ENCODE measurements around the gene BRME1. TPM values are rescaled to one million over a fixed set of nuclear protein-coding genes. Genes with fewer than 3 reads are reported as not detected.

Gene BRME1
- total and polyA plus RNA-seq, 2 donors from 2014 or later, result 1.5 to 1.8 TPM

DNA sequence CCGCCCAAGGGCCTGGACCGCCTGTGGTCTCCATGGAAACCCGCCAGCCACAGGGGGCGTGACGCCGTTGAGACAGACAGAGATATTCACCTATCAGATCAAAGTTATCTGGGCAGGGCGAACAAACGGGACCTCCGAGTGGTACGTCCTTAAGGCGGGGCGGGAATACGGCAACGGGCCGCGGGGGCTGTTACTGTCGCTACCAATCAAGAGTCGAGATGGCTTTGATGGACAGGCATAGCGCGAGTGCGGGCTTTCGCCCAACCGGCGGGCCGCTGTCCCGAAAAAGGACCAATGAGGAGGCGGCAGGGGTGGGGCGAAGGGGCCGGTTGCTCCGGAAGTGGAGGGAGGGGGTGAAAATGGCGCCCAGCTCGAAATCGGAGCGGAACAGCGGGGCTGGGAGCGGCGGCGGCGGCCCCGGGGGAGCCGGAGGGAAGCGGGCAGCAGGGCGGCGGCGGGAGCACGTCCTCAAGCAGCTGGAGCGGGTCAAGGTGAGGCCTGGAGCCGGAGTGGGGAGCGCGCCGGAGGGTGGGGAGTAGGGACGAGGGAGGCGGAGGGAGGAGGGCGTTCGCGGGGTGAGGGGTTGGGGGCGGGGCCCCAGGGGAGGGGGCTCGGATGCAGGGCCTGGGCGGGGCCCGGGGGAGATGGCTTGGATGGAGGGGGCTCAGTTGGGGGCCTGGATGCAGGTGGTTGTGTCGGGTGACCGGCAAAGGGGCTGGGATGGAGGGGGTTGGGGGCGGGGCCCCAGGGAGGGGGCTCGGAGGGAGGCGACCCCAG lies 46.4 kb upstream of the BRME1 start, which contains the start of gene DCAF15:
Gene DCAF15 (plus strand): TSS at position 356 of the 777 bp plus-strand sequence. CDS start 4 bp downstream, at position 360.
- peak within 1 kb of the TSS; percentile 70 to 77 (median 75) for H3K4me3 ChIP-seq (ENCODE audit: low read length in 3 of 3)
- peaks cover 0 to 24% (median 3%) of the 10 kb centered on the region in 3 donors for H3K36me3 ChIP-seq (ENCODE audit: control insufficient read depth in 2 of 3, insufficient read depth in 3 of 3, low read length in 3 of 3)
- H3K27me3 ChIP-seq (ENCODE audit: control insufficient read depth, insufficient read depth, low read length), result no peaks in the 10 kb centered on the region
- H3K9me3 ChIP-seq (ENCODE audit: control insufficient read depth in 2 of 3, insufficient read depth in 1 of 3, low read length in 3 of 3), result no peaks in the 10 kb centered on the region
- peak within 1 kb of the TSS in 2 of 3 donors; percentile 23 to 78 for H3K9ac ChIP-seq (ENCODE audit: low read length in 3 of 3)
- FAIRE-seq (peak; percentile 97), DNase-seq (peak; percentile 100)
- intact Hi-C loops (cut with DNase I), result no loop called here
- H3K4me1 ChIP-seq (ENCODE audit: control insufficient read depth in 2 of 3, insufficient read depth in 2 of 3, low read depth in 1 of 3, low read length in 3 of 3), result peaks cover 0 to 11% (median 10%) of the 10 kb centered on the region in 3 donors
- peak within 1 kb of the TSS in 1 of 2 donors; percentile 71 for H3K27ac ChIP-seq (ENCODE audit: low read depth in 2 of 2, low read length in 2 of 2)
- TF ChIP-seq, protein P1, sequence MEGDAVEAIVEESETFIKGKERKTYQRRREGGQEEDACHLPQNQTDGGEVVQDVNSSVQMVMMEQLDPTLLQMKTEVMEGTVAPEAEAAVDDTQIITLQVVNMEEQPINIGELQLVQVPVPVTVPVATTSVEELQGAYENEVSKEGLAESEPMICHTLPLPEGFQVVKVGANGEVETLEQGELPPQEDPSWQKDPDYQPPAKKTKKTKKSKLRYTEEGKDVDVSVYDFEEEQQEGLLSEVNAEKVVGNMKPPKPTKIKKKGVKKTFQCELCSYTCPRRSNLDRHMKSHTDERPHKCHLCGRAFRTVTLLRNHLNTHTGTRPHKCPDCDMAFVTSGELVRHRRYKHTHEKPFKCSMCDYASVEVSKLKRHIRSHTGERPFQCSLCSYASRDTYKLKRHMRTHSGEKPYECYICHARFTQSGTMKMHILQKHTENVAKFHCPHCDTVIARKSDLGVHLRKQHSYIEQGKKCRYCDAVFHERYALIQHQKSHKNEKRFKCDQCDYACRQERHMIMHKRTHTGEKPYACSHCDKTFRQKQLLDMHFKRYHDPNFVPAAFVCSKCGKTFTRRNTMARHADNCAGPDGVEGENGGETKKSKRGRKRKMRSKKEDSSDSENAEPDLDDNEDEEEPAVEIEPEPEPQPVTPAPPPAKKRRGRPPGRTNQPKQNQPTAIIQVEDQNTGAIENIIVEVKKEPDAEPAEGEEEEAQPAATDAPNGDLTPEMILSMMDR (IDR thresholded peaks at IDR 0.05; ENCODE audit: borderline replicate concordance, extremely low read depth, insufficient read depth), result peak; percentile 2

DNA sequence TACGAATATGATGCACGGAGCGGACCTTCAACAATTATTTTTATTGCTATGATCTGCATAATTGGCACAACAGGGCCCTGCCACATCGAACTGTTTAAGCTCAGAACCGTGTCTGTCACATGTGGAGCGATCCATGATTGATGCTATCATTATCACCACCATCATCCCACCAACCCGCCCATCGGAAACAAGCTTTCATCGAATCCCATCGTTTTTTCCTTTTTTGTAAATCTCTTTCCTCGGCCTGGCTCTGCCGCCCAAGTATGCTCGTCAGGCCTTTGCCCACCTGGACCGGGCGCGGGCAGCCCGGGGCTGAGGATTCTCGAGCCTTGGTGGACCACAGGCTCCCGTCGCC lies 45.9 kb upstream of the BRME1 start:
- peaks cover 0 to 11% (median 10%) of the 10 kb centered on the region in 3 donors for H3K4me1 ChIP-seq (ENCODE audit: control insufficient read depth in 2 of 3, insufficient read depth in 2 of 3, low read depth in 1 of 3, low read length in 3 of 3)
- H3K27ac ChIP-seq (ENCODE audit: low read depth in 2 of 2, low read length in 2 of 2), result no peak overlapping the region
- no peaks in the 10 kb centered on the region for H3K27me3 ChIP-seq (ENCODE audit: control insufficient read depth, insufficient read depth, low read length)
- H3K4me3 ChIP-seq (ENCODE audit: low read length in 3 of 3), result peak overlapping the region; percentile 36 to 57 (median 47)
- DNase-seq (no peak), FAIRE-seq (no peak)
- H3K9me3 ChIP-seq (ENCODE audit: control insufficient read depth in 2 of 3, insufficient read depth in 1 of 3, low read length in 3 of 3), result no peaks in the 10 kb centered on the region
- TF ChIP-seq, protein P1 (IDR thresholded peaks at IDR 0.05; ENCODE audit: borderline replicate concordance, extremely low read depth, insufficient read depth), result no peak
- H3K9ac ChIP-seq (ENCODE audit: low read length in 3 of 3), result no peak overlapping the region
- H3K36me3 ChIP-seq (ENCODE audit: control insufficient read depth in 2 of 3, insufficient read depth in 3 of 3, low read length in 3 of 3), result peaks cover 0 to 18% (median 3%) of the 10 kb centered on the region in 3 donors
- intact Hi-C loops (cut with DNase I), result no loop called here

DNA sequence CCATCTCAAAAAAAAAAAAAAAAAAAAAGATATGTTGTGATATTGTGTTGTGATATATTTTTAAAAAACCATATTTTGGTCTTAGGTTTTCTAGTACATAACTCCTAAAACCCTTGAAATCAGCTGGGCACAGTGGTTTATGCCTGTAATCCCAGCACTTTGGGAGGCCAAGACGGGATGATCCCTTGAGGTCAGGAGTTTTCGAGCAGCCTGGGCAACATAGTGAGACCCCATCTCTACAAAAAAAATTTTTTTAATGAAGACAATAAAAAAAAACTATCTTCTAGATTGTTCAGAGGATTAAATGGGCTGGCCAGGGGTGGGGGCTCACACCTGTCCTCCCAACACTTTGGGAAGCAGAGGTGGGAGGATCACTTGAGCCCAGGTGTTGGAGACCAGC lies 45.1 kb upstream of the BRME1 start:
- Histone ChIP-seq H3K36me3 (ENCODE audit: control insufficient read depth in 2 of 3, insufficient read depth in 3 of 3, low read length in 3 of 3) (peaks cover 0 to 11% (median 3%) of the 10 kb centered on the region in 3 donors), H3K27ac (ENCODE audit: low read depth in 2 of 2, low read length in 2 of 2) (no peak overlapping the region), H3K9ac (ENCODE audit: low read length in 3 of 3) (no peak overlapping the region), H3K4me1 (ENCODE audit: control insufficient read depth in 2 of 3, insufficient read depth in 2 of 3, low read depth in 1 of 3, low read length in 3 of 3) (peaks cover 0 to 11% (median 10%) of the 10 kb centered on the region in 3 donors), H3K27me3 (ENCODE audit: control insufficient read depth, insufficient read depth, low read length) (no peaks in the 10 kb centered on the region), H3K9me3 (ENCODE audit: control insufficient read depth in 2 of 3, insufficient read depth in 1 of 3, low read length in 3 of 3) (no peaks in the 10 kb centered on the region), H3K4me3 (ENCODE audit: low read length in 3 of 3) (no peak overlapping the region)
- TF ChIP-seq, protein P1 (IDR thresholded peaks at IDR 0.05; ENCODE audit: borderline replicate concordance, extremely low read depth, insufficient read depth), result no peak
- FAIRE-seq, result no peak
- intact Hi-C loops (cut with DNase I), result no loop called here
- no peak for DNase-seq
